Right atrium auricular region (tissue), 2 donors: Measurements from ENCODE around the gene EGFL6. TPM values are rescaled to one million over a fixed set of nuclear protein-coding genes. Genes with fewer than 3 reads are reported as not detected.
A peak's percentile ranks its signal among the peaks of the same experiment; 100 is the strongest.

ENCODE experiments used
- DNase-seq: peaks from one replicate; pipeline ENCODE4 v3.0.0-alpha.2; 2019; ENCODE audit warnings: low spot score
- H3K27ac ChIP-seq, 2 donors: fragments of 200-600 bp; sonication (generic); 1 replicate in 1 of 2; 2 replicates in 1 of 2; pipeline ENCODE4 v1.5.1; 2016 to 2019
- H3K27me3 ChIP-seq, 2 donors: fragments of 200-600 bp; sonication (generic); one replicate each; pipeline versions ENCODE4 v1.5.1 to v1.6.0; 2017 to 2019
- H3K36me3 ChIP-seq: fragments of 200-600 bp; sonication (generic); one replicate; pipeline ENCODE4 v1.5.1; 2016
- H3K4me1 ChIP-seq, 2 donors: fragments of 200-600 bp; sonication (generic); one replicate each; pipeline versions ENCODE4 v1.5.1 to v1.6.0; 2017 to 2019
- H3K4me3 ChIP-seq, 2 donors: fragments of 200-600 bp; sonication (generic); 1 replicate in 1 of 2; 2 replicates in 1 of 2; pipeline ENCODE4 v1.5.1; 2017 to 2019; ENCODE audit warnings: mild to moderate bottlenecking in 1 of 2, moderate library complexity in 1 of 2
- H3K9me3 ChIP-seq, 2 donors: fragments of 200-600 bp; sonication (generic); one replicate each; pipeline ENCODE4 v1.5.1; 2019
- CTCF ChIP-seq, 2 donors: fragments of 200-600 bp; sonication (generic); IDR thresholded peaks; one replicate each; pipeline ENCODE4 v1.5.1; 2019; ENCODE audit warnings: antibody characterized with exemption in 2 of 2
- total RNA-seq, 2 donors: library from RNA; depleted of rRNA; stranded (reverse); fragments of >200 nt; gene quantifications; one replicate each; pipeline ENCODE4 v1.1.0, GENCODE V29; 2016

Gene EGFL6
- total RNA-seq, result not detected

GRCh38 chrX:13569479-13570260 lies at the start of gene EGFL6:
Gene EGFL6, plus strand, starts transcription at chrX:13569601. Its CDS starts 261 bp downstream, at chrX:13569862.
- Histone ChIP-seq H3K4me3 (peak within 1 kb of the TSS in 1 of 2 donors; percentile 13), H3K36me3 (no peaks in the 10 kb centered on the region), H3K27me3 (peaks cover 0 to 12% of the 10 kb centered on the region in 2 donors), H3K27ac (no peak within 1 kb of the TSS), H3K4me1 (no peaks in the 10 kb centered on the region), H3K9me3 (no peaks in the 10 kb centered on the region)
- TF ChIP-seq CTCF (IDR thresholded peaks at IDR 0.05), result no peak
- no peak for DNase-seq

- Histone ChIP-seq H3K4me3 (no peak overlapping the region), H3K9me3 (no peaks in the 10 kb centered on the region), H3K36me3 (no peaks in the 10 kb centered on the region), H3K27me3 (no peaks in the 10 kb centered on the region), H3K27ac (no peak overlapping the region), H3K4me1 (no peaks in the 10 kb centered on the region)
- DNase-seq, result no peak
- no peak for TF ChIP-seq CTCF (IDR thresholded peaks at IDR 0.05)
Measured at GRCh38 chrX:13520351-13520750, 49.0 kb upstream of the EGFL6 start.

GRCh38 chrX:13520936-13521335 lies 48.5 kb upstream of the EGFL6 start:
- Histone ChIP-seq H3K27ac (no peak overlapping the region), H3K9me3 (no peaks in the 10 kb centered on the region), H3K36me3 (no peaks in the 10 kb centered on the region), H3K27me3 (no peaks in the 10 kb centered on the region), H3K4me3 (no peak overlapping the region), H3K4me1 (no peaks in the 10 kb centered on the region)
- no peak for TF ChIP-seq CTCF (IDR thresholded peaks at IDR 0.05)
- no peak for DNase-seq

- no peak for DNase-seq
- Histone ChIP-seq H3K4me3 (no peak overlapping the region), H3K27ac (no peak overlapping the region), H3K9me3 (no peaks in the 10 kb centered on the region), H3K36me3 (no peaks in the 10 kb centered on the region), H3K4me1 (no peaks in the 10 kb centered on the region), H3K27me3 (no peaks in the 10 kb centered on the region)
- TF ChIP-seq CTCF (IDR thresholded peaks at IDR 0.05), result no peak
Measured at GRCh38 chrX:13522811-13523210, 46.6 kb upstream of the EGFL6 start.

- Histone ChIP-seq H3K4me1 (no peaks in the 10 kb centered on the region), H3K4me3 (no peak overlapping the region), H3K27ac (no peak overlapping the region), H3K27me3 (no peaks in the 10 kb centered on the region), H3K36me3 (no peaks in the 10 kb centered on the region), H3K9me3 (no peaks in the 10 kb centered on the region)
- no peak for DNase-seq
- TF ChIP-seq CTCF (IDR thresholded peaks at IDR 0.05), result no peak
Measured at GRCh38 chrX:13533726-13534125, 35.7 kb upstream of the EGFL6 start.
